Stomach (tissue), 4 donors: ENCODE data around the gene SETX.

Experiments used
- POLR2A ChIP-seq, 4 donors: fragments of 450-650 bp; IDR thresholded peaks; one replicate each; pipeline ENCODE4 v1.6.1; 2016; ENCODE audit warnings: antibody characterized with exemption in 4 of 4, control low read depth in 2 of 4, mild to moderate bottlenecking in 1 of 4, moderate library complexity in 1 of 4
- TF ChIP-seq, protein P1 (sequence below), 7 experiments: fragments of 450-650 bp in 4 of 7; fragments of 200-600 bp in 3 of 7; sonication (generic) in 3 of 7; IDR thresholded peaks; one replicate each; pipeline ENCODE4 v1.5.1; 2016 to 2019; ENCODE audit warnings: antibody characterized with exemption in 7 of 7, control low read depth in 2 of 7, mild to moderate bottlenecking in 1 of 7

DNA sequence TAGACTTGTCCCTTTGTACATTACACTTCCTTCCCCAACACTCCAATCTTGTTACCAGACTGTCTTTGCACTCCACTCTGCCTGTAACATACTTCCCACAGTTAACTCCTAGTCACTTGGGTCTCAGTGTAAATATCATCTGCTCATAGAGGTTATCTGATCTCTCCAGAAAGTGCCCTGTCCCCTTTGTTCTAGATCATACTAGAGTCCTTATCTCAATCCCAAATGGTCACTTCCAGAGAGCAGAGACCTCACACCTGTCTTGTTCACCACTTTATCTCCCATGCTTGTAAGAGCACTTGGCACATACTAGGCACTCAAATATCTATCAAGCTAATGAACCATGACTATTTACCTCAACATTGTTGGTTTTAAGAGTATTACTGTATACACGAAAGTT is 30.4 kb downstream of the SETX start:
- TF ChIP-seq, protein P1, sequence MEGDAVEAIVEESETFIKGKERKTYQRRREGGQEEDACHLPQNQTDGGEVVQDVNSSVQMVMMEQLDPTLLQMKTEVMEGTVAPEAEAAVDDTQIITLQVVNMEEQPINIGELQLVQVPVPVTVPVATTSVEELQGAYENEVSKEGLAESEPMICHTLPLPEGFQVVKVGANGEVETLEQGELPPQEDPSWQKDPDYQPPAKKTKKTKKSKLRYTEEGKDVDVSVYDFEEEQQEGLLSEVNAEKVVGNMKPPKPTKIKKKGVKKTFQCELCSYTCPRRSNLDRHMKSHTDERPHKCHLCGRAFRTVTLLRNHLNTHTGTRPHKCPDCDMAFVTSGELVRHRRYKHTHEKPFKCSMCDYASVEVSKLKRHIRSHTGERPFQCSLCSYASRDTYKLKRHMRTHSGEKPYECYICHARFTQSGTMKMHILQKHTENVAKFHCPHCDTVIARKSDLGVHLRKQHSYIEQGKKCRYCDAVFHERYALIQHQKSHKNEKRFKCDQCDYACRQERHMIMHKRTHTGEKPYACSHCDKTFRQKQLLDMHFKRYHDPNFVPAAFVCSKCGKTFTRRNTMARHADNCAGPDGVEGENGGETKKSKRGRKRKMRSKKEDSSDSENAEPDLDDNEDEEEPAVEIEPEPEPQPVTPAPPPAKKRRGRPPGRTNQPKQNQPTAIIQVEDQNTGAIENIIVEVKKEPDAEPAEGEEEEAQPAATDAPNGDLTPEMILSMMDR (IDR thresholded peaks at IDR 0.05), result no peak
- TF ChIP-seq POLR2A (IDR thresholded peaks at IDR 0.05), result no peak
